Mucosa of stomach (tissue), 1 donor: ENCODE measurements around the gene NELL2.
"Not testable (repeated sequence)": the region's sequence is repeated elsewhere in the genome, so short reads cannot be mapped to it uniquely, and the experiment has no call there.

Source experiments
- H3K27me3 ChIP-seq: one replicate; pipeline ENCODE4 v1.7.0; 2013; ENCODE audit warnings: mild to moderate bottlenecking, low read length; ENCODE audit not compliant: control insufficient read depth, insufficient read depth
- H3K36me3 ChIP-seq: one replicate; pipeline ENCODE4 v1.7.0; 2013; ENCODE audit warnings: low read length; ENCODE audit not compliant: control insufficient read depth, insufficient read depth
- H3K4me1 ChIP-seq: one replicate; pipeline ENCODE4 v1.7.0; 2013; ENCODE audit warnings: mild to moderate bottlenecking, low read length; ENCODE audit not compliant: control insufficient read depth, insufficient read depth
- H3K4me3 ChIP-seq: one replicate; pipeline ENCODE4 v1.7.0; 2013; ENCODE audit warnings: low read length
- H3K9ac ChIP-seq: one replicate; pipeline ENCODE4 v1.7.0; 2013; ENCODE audit warnings: mild to moderate bottlenecking, low read length, moderate library complexity
- H3K9me3 ChIP-seq: one replicate; pipeline ENCODE4 v1.7.0; 2013; ENCODE audit warnings: mild to moderate bottlenecking, low read length, moderate library complexity; ENCODE audit not compliant: control insufficient read depth
- donor health status: Pancreatic carcinoma.

Gene NELL2

GRCh38 chr12:44842669-44843068 lies 33.4 kb downstream of the NELL2 start:
- H3K4me1 ChIP-seq, result no peaks in the 10 kb centered on the region
- H3K9me3 ChIP-seq, result no peaks in the 10 kb centered on the region
- no peaks in the 10 kb centered on the region for H3K36me3 ChIP-seq
- H3K4me3 ChIP-seq, result no peak overlapping the region
- no peaks in the 10 kb centered on the region for H3K27me3 ChIP-seq
- H3K9ac ChIP-seq, result no peak overlapping the region

- Histone ChIP-seq H3K36me3 (no peaks in the 10 kb centered on the region), H3K27me3 (no peaks in the 10 kb centered on the region), H3K9ac (no peak overlapping the region), H3K9me3 (no peaks in the 10 kb centered on the region), H3K4me3 (no peak overlapping the region), H3K4me1 (no peaks in the 10 kb centered on the region)
Observed at GRCh38 chr12:44839785-44840184, 36.3 kb downstream of the NELL2 start.

GRCh38 chr12:44837114-44837755 lies 38.9 kb downstream of the NELL2 start:
- no peak overlapping the region for H3K4me3 ChIP-seq
- no peaks in the 10 kb centered on the region for H3K27me3 ChIP-seq
- no peaks in the 10 kb centered on the region for H3K4me1 ChIP-seq
- no peaks in the 10 kb centered on the region for H3K9me3 ChIP-seq
- H3K36me3 ChIP-seq, result no peaks in the 10 kb centered on the region
- no peak overlapping the region for H3K9ac ChIP-seq

DNA sequence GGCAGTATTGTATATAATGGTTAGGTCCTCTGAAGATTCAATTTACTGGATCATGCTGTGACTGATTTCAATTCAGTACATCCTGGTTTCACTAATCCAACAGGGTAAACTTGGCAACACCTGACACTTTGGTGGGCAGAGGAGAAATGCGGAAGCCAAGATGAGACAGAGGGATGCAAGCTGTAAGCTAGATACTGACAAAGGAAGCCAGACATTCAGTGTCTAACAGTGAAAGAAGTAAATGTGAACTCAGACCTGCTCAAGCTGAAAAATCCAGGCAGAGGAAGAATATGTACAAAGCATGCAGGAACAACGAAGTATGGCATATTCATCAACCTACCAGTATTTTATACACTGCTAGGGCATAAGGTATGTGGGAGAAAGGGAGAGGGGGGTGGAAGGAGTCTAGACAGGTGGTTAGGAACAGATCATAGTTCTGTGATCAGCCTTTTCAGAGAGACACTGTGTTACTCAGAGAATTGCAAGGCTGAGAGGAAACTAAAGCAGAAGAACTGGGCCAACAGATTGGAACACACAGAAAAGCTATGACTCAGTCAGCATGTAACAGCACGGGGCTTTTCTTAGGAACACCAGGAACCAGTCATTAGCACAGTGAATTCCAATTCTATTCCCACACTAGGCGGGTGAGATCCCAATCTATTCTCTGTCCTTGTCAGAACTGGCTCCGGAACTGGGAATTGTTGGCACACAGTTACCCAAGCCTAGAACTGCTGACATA lies 40.3 kb downstream of the NELL2 start:
- Histone ChIP-seq H3K36me3 (no peaks in the 10 kb centered on the region), H3K4me3 (no peak overlapping the region), H3K4me1 (no peaks in the 10 kb centered on the region), H3K9ac (no peak overlapping the region), H3K9me3 (no peaks in the 10 kb centered on the region), H3K27me3 (no peaks in the 10 kb centered on the region)

DNA sequence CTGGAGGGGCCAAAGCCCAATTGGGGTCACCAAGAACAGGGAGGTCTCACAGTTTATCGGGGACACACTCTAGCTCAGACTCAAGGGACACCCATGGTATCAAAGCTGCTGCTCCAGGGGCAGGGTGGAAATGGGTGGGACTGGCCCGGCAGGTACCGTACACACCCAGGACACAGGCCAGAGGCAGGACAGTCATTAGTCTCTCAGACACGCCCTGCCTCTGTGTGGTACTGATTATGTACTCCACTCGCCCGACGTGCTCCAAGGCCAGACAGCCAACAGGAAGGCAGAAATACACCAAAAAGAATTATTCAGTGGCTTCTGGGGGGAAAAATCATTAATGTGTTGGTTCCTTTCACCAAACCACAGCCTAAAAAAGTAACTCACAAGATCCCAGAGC lies 41.1 kb downstream of the NELL2 start:
- H3K4me1 ChIP-seq, H3K4me3 ChIP-seq, H3K27me3 ChIP-seq, H3K36me3 ChIP-seq, H3K9ac ChIP-seq, H3K9me3 ChIP-seq: not testable (repeated sequence)

- Histone ChIP-seq H3K9ac (no peak overlapping the region), H3K4me3 (no peak overlapping the region), H3K36me3 (no peaks in the 10 kb centered on the region), H3K9me3 (no peaks in the 10 kb centered on the region), H3K4me1 (no peaks in the 10 kb centered on the region), H3K27me3 (no peaks in the 10 kb centered on the region)
Observed at GRCh38 chr12:44833561-44833960, 42.6 kb downstream of the NELL2 start.

DNA sequence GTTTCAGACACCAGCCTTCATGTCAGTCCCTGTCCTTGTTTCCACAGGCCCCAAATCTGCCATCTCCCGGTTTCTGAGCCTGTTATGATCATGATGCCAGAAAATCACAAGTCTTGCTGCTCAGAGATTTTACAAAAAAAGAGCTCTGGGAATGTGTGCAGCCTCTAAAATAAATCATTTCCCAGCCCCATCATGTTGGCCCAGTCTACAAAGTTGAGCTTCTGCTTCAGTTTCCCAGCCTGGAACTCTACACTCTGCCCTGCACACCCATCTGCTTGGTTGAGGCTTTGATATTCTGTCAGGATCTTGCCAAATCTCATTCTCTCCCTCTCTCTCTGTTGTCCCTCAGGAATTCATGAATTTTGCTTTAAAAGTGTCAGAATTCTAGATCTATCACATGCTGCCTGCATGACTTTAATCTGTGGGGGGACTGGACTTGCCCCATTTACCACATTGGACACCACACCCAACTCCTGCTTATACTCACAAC lies 45.5 kb downstream of the NELL2 start:
- Histone ChIP-seq H3K4me1 (no peaks in the 10 kb centered on the region), H3K4me3 (no peak overlapping the region), H3K27me3 (no peaks in the 10 kb centered on the region), H3K36me3 (no peaks in the 10 kb centered on the region), H3K9me3 (no peaks in the 10 kb centered on the region), H3K9ac (no peak overlapping the region)

- H3K4me3 ChIP-seq, result no peak overlapping the region
- H3K36me3 ChIP-seq, result no peaks in the 10 kb centered on the region
- H3K9ac ChIP-seq, result no peak overlapping the region
Observed at GRCh38 chr12:44829045-44829444, 47.1 kb downstream of the NELL2 start.

DNA sequence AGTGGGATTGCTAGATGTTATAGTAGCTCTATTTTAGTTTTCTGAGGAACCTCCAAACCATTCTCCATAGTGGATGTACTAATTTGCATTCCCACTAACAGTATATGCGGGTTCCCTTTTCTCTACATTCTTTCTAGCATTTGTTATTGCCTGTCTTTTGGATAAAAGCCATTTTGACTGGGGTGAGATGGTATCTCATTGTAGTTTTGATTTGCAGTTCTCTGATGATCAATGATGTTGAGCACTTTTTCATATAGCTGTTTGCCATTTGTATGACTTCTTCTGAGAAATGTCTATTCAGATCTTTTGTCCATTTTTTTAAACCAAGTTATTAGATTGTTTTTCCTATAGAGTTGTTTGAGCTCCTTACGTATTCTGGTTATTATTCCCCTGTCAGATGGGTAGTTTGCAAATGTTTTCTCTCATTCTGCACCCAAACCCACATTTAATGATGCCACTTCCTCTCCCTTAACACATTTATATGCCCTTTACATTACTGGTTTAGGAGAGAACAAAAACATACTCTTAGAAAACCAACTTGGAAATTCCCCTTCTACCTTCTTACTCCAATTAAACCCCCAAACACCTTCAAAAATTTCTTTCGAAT lies 48.2 kb downstream of the NELL2 start:
- no peaks in the 10 kb centered on the region for H3K9me3 ChIP-seq
- H3K36me3 ChIP-seq, result no peaks in the 10 kb centered on the region
- H3K4me1 ChIP-seq, result no peaks in the 10 kb centered on the region
- H3K9ac ChIP-seq, result no peak overlapping the region
- no peak overlapping the region for H3K4me3 ChIP-seq
- H3K27me3 ChIP-seq, result no peaks in the 10 kb centered on the region

More at GRCh38 chr12:44829045-44829444, 47.1 kb downstream of the NELL2 start:
- Histone ChIP-seq H3K9me3 (no peaks in the 10 kb centered on the region), H3K27me3 (no peaks in the 10 kb centered on the region), H3K4me1 (no peaks in the 10 kb centered on the region)

- not testable (repeated sequence) for H3K4me3 ChIP-seq, H3K9ac ChIP-seq, H3K9me3 ChIP-seq, H3K36me3 ChIP-seq, H3K27me3 ChIP-seq, H3K4me1 ChIP-seq
Observed at GRCh38 chr12:44821702-44822101, 54.4 kb downstream of the NELL2 start.

DNA sequence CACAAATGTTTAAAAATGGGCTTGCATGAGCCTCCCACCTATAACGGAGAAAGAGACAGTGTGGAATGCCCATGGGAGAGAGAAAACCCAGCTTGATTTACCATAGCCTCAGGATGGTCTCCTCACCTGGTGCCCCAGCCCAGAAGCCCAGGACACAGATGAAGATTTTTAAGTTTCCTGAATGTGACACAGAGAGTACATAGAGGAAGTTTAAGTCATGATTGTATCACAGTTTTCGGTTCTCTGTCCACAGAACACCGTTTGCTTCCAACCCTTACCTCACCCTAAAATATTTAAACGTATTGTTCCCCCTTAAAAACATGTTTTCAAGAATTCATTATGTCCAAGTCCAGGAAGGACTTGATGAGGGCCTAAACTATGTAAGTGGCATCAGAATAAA lies 56.2 kb downstream of the NELL2 start:
- no peak overlapping the region for H3K9ac ChIP-seq
- no peak overlapping the region for H3K4me3 ChIP-seq
- no peaks in the 10 kb centered on the region for H3K27me3 ChIP-seq
- no peaks in the 10 kb centered on the region for H3K36me3 ChIP-seq
- no peaks in the 10 kb centered on the region for H3K4me1 ChIP-seq
- H3K9me3 ChIP-seq, result no peaks in the 10 kb centered on the region

DNA sequence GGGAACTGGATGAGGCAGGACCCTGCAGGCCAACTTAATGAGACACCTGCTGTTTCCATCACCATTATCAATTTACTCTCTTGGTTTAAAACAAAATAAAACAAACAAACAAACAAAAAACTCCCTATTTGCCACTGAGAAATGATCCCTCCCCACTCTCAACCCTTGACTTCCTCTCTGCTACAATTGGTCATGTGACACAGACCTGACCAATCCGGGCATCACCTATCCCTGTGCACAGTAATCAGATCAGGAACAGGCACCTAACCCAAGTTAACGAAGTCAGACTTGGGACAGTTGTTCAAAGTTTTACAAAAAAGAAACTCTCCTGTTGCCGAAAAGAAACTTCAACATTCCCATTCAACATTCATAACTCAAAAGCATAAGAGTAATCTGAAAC lies 58.4 kb downstream of the NELL2 start:
- Histone ChIP-seq H3K9ac (no peak overlapping the region), H3K4me1 (no peaks in the 10 kb centered on the region), H3K9me3 (no peaks in the 10 kb centered on the region), H3K27me3 (no peaks in the 10 kb centered on the region), H3K36me3 (no peaks in the 10 kb centered on the region), H3K4me3 (no peak overlapping the region)
